Heart right ventricle (tissue), 16 donors: ENCODE results near the gene TMEM61. TPM values are rescaled to one million over a fixed set of nuclear protein-coding genes. Genes with fewer than 3 reads are reported as not detected.
A peak's percentile ranks its signal among the peaks of the same experiment; 100 is the strongest.

Experiments
- ATAC-seq, 8 donors: fragments of 200-7000 bp; cut with Tn5 transposase; one replicate each; pipeline ENCODE4 v1.9.1; 2020; ENCODE audit warnings: mild to moderate bottlenecking in 8 of 8, moderate library complexity in 8 of 8, moderate number of reproducible peaks in 1 of 8
- DNase-seq, 2 donors: peaks; one replicate each; pipeline ENCODE4 v3.0.0-alpha.2; 2020
- H3K27ac ChIP-seq, 10 donors: fragments of 200-600 bp; sonication (generic) in 2 of 10; one replicate each; pipeline versions ENCODE4 v1.5.0 to v1.8.0; 2020 to 2022; ENCODE audit warnings: mild to moderate bottlenecking in 3 of 10
- H3K27me3 ChIP-seq, 7 donors: fragments of 200-600 bp; one replicate each; pipeline ENCODE4 v1.8.0; 2021 to 2022; ENCODE audit warnings: mild to moderate bottlenecking in 2 of 7
- H3K36me3 ChIP-seq, 9 donors: fragments of 200-600 bp; sonication (generic) in 1 of 9; one replicate each; pipeline versions ENCODE4 v1.5.0 to v1.8.0; 2020 to 2022; ENCODE audit warnings: mild to moderate bottlenecking in 2 of 9
- H3K4me1 ChIP-seq, 9 donors: fragments of 200-600 bp; sonication (generic) in 1 of 9; one replicate each; pipeline versions ENCODE4 v1.5.0 to v1.8.0; 2020 to 2022; ENCODE audit warnings: mild to moderate bottlenecking in 4 of 9
- H3K4me3 ChIP-seq, 10 donors: fragments of 200-600 bp; sonication (generic) in 2 of 10; one replicate each; pipeline versions ENCODE4 v1.5.0 to v1.8.0; 2020 to 2022; ENCODE audit warnings: mild to moderate bottlenecking in 7 of 10, moderate library complexity in 2 of 10
- H3K9me3 ChIP-seq, 11 donors: fragments of 200-600 bp in 10 of 11; sonication (generic) in 2 of 11; one replicate each; pipeline versions ENCODE4 v1.5.0 to v1.8.0; 2013 to 2022; ENCODE audit warnings: mild to moderate bottlenecking in 2 of 11, control low read depth in 1 of 11, moderate library complexity in 1 of 11
- CTCF ChIP-seq, 9 donors: fragments of 200-600 bp; sonication (generic) in 2 of 9; IDR thresholded peaks; one replicate each; pipeline versions ENCODE4 v1.5.0 to v1.8.0; 2021 to 2022; ENCODE audit warnings: antibody characterized with exemption in 9 of 9, mild to moderate bottlenecking in 5 of 9, moderate library complexity in 1 of 9
- WGBS, 2 donors: extraction: QIAGEN DNeasy Blood & Tissue Kit; methylation state at CpG; one replicate each; pipeline ENCODE4 v1.1.7; 2013; ENCODE audit warnings: inconsistent platforms in 1 of 2; 5-methylcytosine and 5-hydroxymethylcytosine counted together
- intact Hi-C, 10 donors: fragments of 100-400 bp; cut with DNase I; formaldehyde crosslinking; loops; one replicate each; pipeline versions ENCODE4 v1.11.1 to v1.14.2; 2022
- polyA plus RNA-seq, 2 donors: library from polyadenylated mRNA; stranded (reverse); fragments of 200-250 nt; gene quantifications; one replicate each; pipeline ENCODE4 v1.2.3, GENCODE V29; 2013
- total RNA-seq, 10 donors: library from RNA; stranded (reverse); fragmentation: NEBNext Ultra II Directional in 3 of 10; extraction: Animal tissue kit (Norgen Biotek cat#: 25700) in 3 of 10; gene quantifications; one replicate each; pipeline versions ENCODE4 v1.2.1 to v1.2.4, GENCODE V29; 2021 to 2023
- donor health status: Arrhythmogenic right ventricular cardiomyopathy.
- donor health status: ischemic (EF 13 %, LVEDD 7.1; RV severe dilation, severe dysfunction).
- donor health status: healthy with polysubstance abuse.
- donor health status: DM: no; HTN: yes; CAD: no.
- donor health status: DM: no; HTN: no; CAD: no.
- donor health status: ischemic (EF 25% LVEDD 6.9; RV normal size, moderate dysfunction).
- donor health status: ischemic (EF 25% LVEDD 5.7; RV mildly dilated, moderate dysfunction).
- donor health status: healthy.
- donor health status: DM: yes; HTN: yes; CAD: no.
- donor health status: Ischemic cardiomyopathy.
- donor health status: ischemic (EF 35%, LVEDD 5.7; RV mildly dilated, moderate dysfunction).
- donor health status: nonischemic (EF 11% LVEDD 7.7; RV severe dilation, severe dysfunction).
- donor health status: DM: yes; HTN: yes; CAD: no.
- donor health status: PGD.
- donor health status: ischemic (EF 29% LVEDD 5.4; RV normal size, mild dysfunction).
- donor health status: nonischemic (EF 23%, LVEDD 6.1; RV moderate dilation, normal function).

The TMEM61 gene
- total and polyA plus RNA-seq, 12 donors: 0.03 to 0.37 TPM; not detected in 10

GRCh38 chr1:55038974-55039341 is 58.5 kb downstream of the TMEM61 start:
- H3K4me1 ChIP-seq: peaks cover 0 to 14% (median 9%) of the 10 kb centered on the region in 9 donors
- intact Hi-C loops: no loop called here
- peaks cover 4 to 81% (median 72%) of the 10 kb centered on the region in 7 donors for H3K27me3 ChIP-seq
- H3K4me3 ChIP-seq: no peak overlapping the region
- WGBS, 2 donors: 42 to 43% methylated on average over 9 of the region's 9 CpGs
- no peaks in the 10 kb centered on the region for H3K36me3 ChIP-seq
- no peaks in the 10 kb centered on the region for H3K9me3 ChIP-seq
- TF ChIP-seq CTCF (IDR thresholded peaks at IDR 0.05): no peak
- ATAC-seq (peak in 2 of 8 donors; percentile 7 to 9), DNase-seq (no peak)
- H3K27ac ChIP-seq: no peak overlapping the region

GRCh38 chr1:55039342-55040082 is 59.1 kb downstream of the TMEM61 start, which contains the start of gene PCSK9:
Gene PCSK9 (plus strand): TSS chr1:55039548. CDS start chr1:55039838, 290 bp downstream.
- ATAC-seq (peak; percentile 20 to 67 (median 46)), DNase-seq (no peak)
- H3K27ac ChIP-seq: no peak within 1 kb of the TSS
- TF ChIP-seq CTCF (IDR thresholded peaks at IDR 0.05): no peak
- no peaks in the 10 kb centered on the region for H3K9me3 ChIP-seq
- WGBS, 2 donors: 2% methylated on average over 67 of the region's 67 CpGs
- peaks cover 0 to 14% (median 9%) of the 10 kb centered on the region in 9 donors for H3K4me1 ChIP-seq
- peaks cover 4 to 76% (median 70%) of the 10 kb centered on the region in 7 donors for H3K27me3 ChIP-seq
- intact Hi-C loops: no loop called here
- H3K36me3 ChIP-seq: no peaks in the 10 kb centered on the region
- H3K4me3 ChIP-seq: peak within 1 kb of the TSS in 6 of 10 donors; percentile 5 to 25 (median 19)

- intact Hi-C loops: no loop called here
- no peaks in the 10 kb centered on the region for H3K36me3 ChIP-seq
- DNase-seq (no peak), ATAC-seq (peak in 3 of 8 donors; percentile 22 to 34 (median 31))
- peaks cover 0 to 14% (median 9%) of the 10 kb centered on the region in 9 donors for H3K4me1 ChIP-seq
- 17 to 23% methylated on average over 49 of the region's 49 CpGs for WGBS, 2 donors
- peak overlapping the region in 2 of 10 donors; percentile 20 to 22 for H3K4me3 ChIP-seq
- peaks cover 4 to 68% (median 63%) of the 10 kb centered on the region in 7 donors for H3K27me3 ChIP-seq
- TF ChIP-seq CTCF (IDR thresholded peaks at IDR 0.05): no peak
- H3K9me3 ChIP-seq: no peaks in the 10 kb centered on the region
- H3K27ac ChIP-seq: no peak overlapping the region
Observed at GRCh38 chr1:55040083-55040932, 59.9 kb downstream of the TMEM61 start.

- WGBS, 2 donors: 46 to 61% methylated on average over 5 of the region's 5 CpGs
- no peak for TF ChIP-seq CTCF (IDR thresholded peaks at IDR 0.05)
- intact Hi-C loops: no loop called here
- H3K27me3 ChIP-seq: peaks cover 4 to 62% (median 56%) of the 10 kb centered on the region in 7 donors
- H3K36me3 ChIP-seq: no peaks in the 10 kb centered on the region
- ATAC-seq (no peak), DNase-seq (no peak)
- peaks cover 0 to 14% (median 9%) of the 10 kb centered on the region in 9 donors for H3K4me1 ChIP-seq
- no peaks in the 10 kb centered on the region for H3K9me3 ChIP-seq
- H3K4me3 ChIP-seq: no peak overlapping the region
- no peak overlapping the region for H3K27ac ChIP-seq
Observed at GRCh38 chr1:55040933-55041494, 60.6 kb downstream of the TMEM61 start.
